PC-9 (cell line): ENCODE data around the gene VAV2. TPM values are rescaled to one million over a fixed set of nuclear protein-coding genes. Genes with fewer than 3 reads are reported as not detected.

Experiments
- BruUV-seq: library from RNA; stranded (reverse); fragments of 400-500 nt; replicated peaks from 2 replicates; lab custom pipeline; 2021; lab: Mats Ljungman, UMichigan
- CTCF ChIA-PET: fragments of 300-600 bp; sonication (Branson Sonifier 250); formaldehyde crosslinking; loops from one replicate; lab custom pipeline; 2022; ENCODE audit warnings: antibody characterized with exemption; lab: Charles Lee
- POLR2A ChIA-PET: fragments of 300-600 bp; sonication (Branson Sonifier 250); formaldehyde crosslinking; loops from one replicate; lab custom pipeline; 2022; ENCODE audit warnings: antibody characterized with exemption; ENCODE audit not compliant: unreplicated experiment; lab: Charles Lee
- DNase-seq, 2 experiments: peaks; one replicate each; pipeline versions ENCODE4 v3.0.0 to v3.0.0-alpha.2; 2015 to 2022; ENCODE audit warnings: mixed read lengths in 1 of 2
- H2AFZ ChIP-seq: fragments of 200-600 bp; sonication (generic); 2 replicates; pipeline ENCODE4 v1.8.1; 2017; ENCODE audit warnings: antibody characterized with exemption
- H3F3A ChIP-seq: fragments of 200-600 bp; sonication (generic); 2 replicates; pipeline ENCODE4 v1.8.1; 2017; ENCODE audit warnings: antibody characterized with exemption, mild to moderate bottlenecking, low read depth; ENCODE audit not compliant: insufficient read depth
- H3K27ac ChIP-seq: fragments of 200-600 bp; sonication (generic); 2 replicates; pipeline ENCODE4 v1.6.1; 2016; ENCODE audit warnings: mixed run types
- H3K27me3 ChIP-seq: fragments of 200-600 bp; sonication (generic); 2 replicates; pipeline ENCODE4 v1.6.1; 2016; ENCODE audit warnings: low read depth, mixed run types; ENCODE audit not compliant: insufficient read depth
- H3K36me3 ChIP-seq: fragments of 200-600 bp; sonication (generic); 2 replicates; pipeline ENCODE4 v1.6.1; 2016; ENCODE audit warnings: low read depth, mixed run types
- H3K4me1 ChIP-seq: fragments of 200-600 bp; sonication (generic); replicated peaks from 2 replicates; pipeline ENCODE4 v1.6.1; 2016; ENCODE audit warnings: mixed run types; ENCODE audit not compliant: insufficient read depth
- H3K4me2 ChIP-seq: fragments of 200-600 bp; sonication (generic); 2 replicates; pipeline ENCODE4 v1.6.1; 2017; ENCODE audit warnings: mixed run types
- H3K4me3 ChIP-seq: fragments of 200-600 bp; sonication (generic); 2 replicates; pipeline ENCODE4 v1.6.1; 2016; ENCODE audit warnings: mixed run types
- H3K79me2 ChIP-seq: fragments of 200-600 bp; sonication (generic); 2 replicates; pipeline ENCODE4 v1.6.1; 2017; ENCODE audit warnings: low read depth, mixed run types
- H3K9me2 ChIP-seq: fragments of 200-600 bp; sonication (generic); 2 replicates; pipeline ENCODE4 v1.8.1; 2017; ENCODE audit warnings: mild to moderate bottlenecking; ENCODE audit not compliant: insufficient read depth
- H3K9me3 ChIP-seq: fragments of 200-600 bp; sonication (generic); 2 replicates; pipeline ENCODE4 v1.8.1; 2016; ENCODE audit warnings: low read depth; ENCODE audit not compliant: insufficient read depth
- H4K20me1 ChIP-seq: fragments of 200-600 bp; sonication (generic); 2 replicates; pipeline ENCODE4 v1.8.1; 2017; ENCODE audit not compliant: insufficient read depth
- EZH2 ChIP-seq: fragments of 200-600 bp; sonication (generic); IDR thresholded peaks from 2 replicates; pipeline ENCODE4 v1.8.0; 2017; ENCODE audit warnings: antibody characterized with exemption, low read depth
- intact Hi-C: fragments of 100-400 bp; cut with micrococcal nuclease; formaldehyde crosslinking; loops from one replicate; pipeline ENCODE4 v1.10.0; 2022; ENCODE audit not compliant: unreplicated experiment
- total RNA-seq: library from RNA; stranded (reverse); gene quantifications from 2 replicates; pipeline ENCODE4 v1.2.3, GENCODE V29; 2021
- TF ChIP-seq, protein P1 (sequence below): fragments of 200-600 bp; sonication (generic); conservative IDR thresholded peaks from 2 replicates; pipeline ENCODE4 v1.6.1; 2017; ENCODE audit warnings: mixed run types, antibody characterized with exemption, mild to moderate bottlenecking, moderate library complexity

Gene VAV2
- total RNA-seq, 1 experiment from 2014 or later, result 36.5 TPM

DNA sequence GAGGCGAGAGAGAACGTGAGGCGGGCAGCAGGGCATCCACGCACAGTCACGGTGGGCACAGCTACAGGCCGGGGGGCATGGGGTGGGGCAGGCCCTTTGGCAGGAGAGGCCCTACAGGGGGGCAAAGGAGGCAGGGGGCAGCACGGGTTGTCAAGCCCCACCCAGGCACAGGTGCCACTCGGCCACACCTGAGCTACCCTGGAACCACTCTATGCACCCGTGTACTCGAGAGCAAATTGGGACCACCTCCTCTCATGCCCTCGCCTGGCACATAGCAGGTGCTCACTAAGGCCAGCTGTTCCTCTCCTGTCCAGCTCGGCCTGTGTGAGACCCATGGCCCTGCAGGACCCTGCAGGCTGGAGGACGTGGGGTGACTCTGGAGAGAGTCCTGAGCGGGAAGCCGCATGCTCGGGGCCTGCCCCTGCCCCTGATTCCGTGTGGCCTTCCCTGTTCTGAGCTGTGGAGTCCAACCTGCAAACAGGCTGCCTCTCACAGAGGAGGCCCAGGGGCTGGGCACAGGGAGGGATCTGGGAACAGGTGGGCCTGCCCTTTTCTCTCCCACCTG is 222.5 kb downstream of the VAV2 start:
- intact Hi-C loops, result no loop called here
- no peaks in the 10 kb centered on the region for H3K4me1 ChIP-seq
- H3K9me3 ChIP-seq, result peaks cover 5% of the 10 kb centered on the region
- H3K4me2 ChIP-seq, result no peak overlapping the region
- ChIA-PET CTCF (interaction anchor here (1.1 kb wide), 1 partner anchor 13 kb away, joined by 3 read pairs; no protein-coding TSS in a partner anchor), POLR2A (no interaction called here)
- H4K20me1 ChIP-seq, result no peaks in the 10 kb centered on the region
- H2AFZ ChIP-seq, result no peak overlapping the region
- TF ChIP-seq, protein P1, sequence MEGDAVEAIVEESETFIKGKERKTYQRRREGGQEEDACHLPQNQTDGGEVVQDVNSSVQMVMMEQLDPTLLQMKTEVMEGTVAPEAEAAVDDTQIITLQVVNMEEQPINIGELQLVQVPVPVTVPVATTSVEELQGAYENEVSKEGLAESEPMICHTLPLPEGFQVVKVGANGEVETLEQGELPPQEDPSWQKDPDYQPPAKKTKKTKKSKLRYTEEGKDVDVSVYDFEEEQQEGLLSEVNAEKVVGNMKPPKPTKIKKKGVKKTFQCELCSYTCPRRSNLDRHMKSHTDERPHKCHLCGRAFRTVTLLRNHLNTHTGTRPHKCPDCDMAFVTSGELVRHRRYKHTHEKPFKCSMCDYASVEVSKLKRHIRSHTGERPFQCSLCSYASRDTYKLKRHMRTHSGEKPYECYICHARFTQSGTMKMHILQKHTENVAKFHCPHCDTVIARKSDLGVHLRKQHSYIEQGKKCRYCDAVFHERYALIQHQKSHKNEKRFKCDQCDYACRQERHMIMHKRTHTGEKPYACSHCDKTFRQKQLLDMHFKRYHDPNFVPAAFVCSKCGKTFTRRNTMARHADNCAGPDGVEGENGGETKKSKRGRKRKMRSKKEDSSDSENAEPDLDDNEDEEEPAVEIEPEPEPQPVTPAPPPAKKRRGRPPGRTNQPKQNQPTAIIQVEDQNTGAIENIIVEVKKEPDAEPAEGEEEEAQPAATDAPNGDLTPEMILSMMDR, result no peak
- TF ChIP-seq EZH2, result no peak
- H3K9me2 ChIP-seq, result no peaks in the 10 kb centered on the region
- H3K4me3 ChIP-seq, result no peak overlapping the region
- no peak overlapping the region for H3K27ac ChIP-seq
- no peak for DNase-seq
- peaks cover 12% of the 10 kb centered on the region; the same call in 1 of the 2 replicates for H3K36me3 ChIP-seq
- H3K79me2 ChIP-seq, result no peaks in the 10 kb centered on the region
- BruUV-seq, result no TSS peak
- no peaks in the 10 kb centered on the region for H3K27me3 ChIP-seq
- H3F3A ChIP-seq, result no peaks in the 10 kb centered on the region; the same call in 1 of the 2 replicates

DNA sequence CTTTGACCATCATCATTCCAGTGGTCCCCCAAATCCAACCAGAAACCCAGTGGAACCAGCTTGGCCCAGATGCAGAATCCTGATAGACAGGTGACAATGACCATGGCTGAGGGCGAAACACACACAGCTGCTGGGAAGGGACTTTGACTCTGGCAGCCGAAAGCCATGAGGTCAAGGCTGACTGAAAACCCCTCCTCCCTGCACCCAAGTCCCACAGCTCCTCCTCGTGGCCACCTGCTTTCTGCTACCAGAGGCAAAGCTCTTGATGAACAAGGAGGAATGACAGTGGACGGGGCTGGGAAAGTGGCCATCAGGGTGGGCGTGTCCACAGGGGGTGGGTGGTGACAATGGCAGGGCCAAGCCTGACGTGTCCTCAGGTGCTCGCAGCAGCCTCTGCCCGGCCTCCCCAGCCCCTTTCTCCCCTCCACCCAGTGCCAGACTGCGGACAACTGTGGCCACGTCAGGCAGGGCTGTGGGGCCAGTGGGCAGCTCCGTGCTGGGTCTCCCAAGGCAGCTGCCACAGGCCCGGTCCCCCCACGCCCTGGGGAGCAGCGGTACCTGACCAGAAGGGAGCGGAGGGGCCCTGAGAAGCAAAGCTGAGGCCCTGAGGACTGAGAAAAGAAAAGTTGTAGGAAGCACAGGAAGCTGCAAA is 223.1 kb downstream of the VAV2 start:
- Histone ChIP-seq H3K79me2 (no peaks in the 10 kb centered on the region), H3K4me2 (no peak overlapping the region), H3K9me2 (no peaks in the 10 kb centered on the region), H3K4me3 (no peak overlapping the region), H3K36me3 (0 out of 2 replicates have a peak, but pooled peaks cover 6% of the 10 kb centered on the region), H3F3A (no peaks in the 10 kb centered on the region; the same call in 1 of the 2 replicates), H2AFZ (no peak overlapping the region), H3K27ac (no peak overlapping the region), H3K4me1 (no peaks in the 10 kb centered on the region), H3K27me3 (no peaks in the 10 kb centered on the region), H4K20me1 (no peaks in the 10 kb centered on the region), H3K9me3 (peaks cover 5% of the 10 kb centered on the region; the same call in 1 of the 2 replicates)
- ChIA-PET CTCF (interaction anchor here (1.1 kb wide), 1 partner anchor 13 kb away, joined by 3 read pairs; no protein-coding TSS in a partner anchor), POLR2A (no interaction called here)
- intact Hi-C loops, result no loop called here
- BruUV-seq, result no TSS peak
- TF ChIP-seq, protein P1, result no peak
- TF ChIP-seq EZH2, result no peak
- DNase-seq, result no peak

DNA sequence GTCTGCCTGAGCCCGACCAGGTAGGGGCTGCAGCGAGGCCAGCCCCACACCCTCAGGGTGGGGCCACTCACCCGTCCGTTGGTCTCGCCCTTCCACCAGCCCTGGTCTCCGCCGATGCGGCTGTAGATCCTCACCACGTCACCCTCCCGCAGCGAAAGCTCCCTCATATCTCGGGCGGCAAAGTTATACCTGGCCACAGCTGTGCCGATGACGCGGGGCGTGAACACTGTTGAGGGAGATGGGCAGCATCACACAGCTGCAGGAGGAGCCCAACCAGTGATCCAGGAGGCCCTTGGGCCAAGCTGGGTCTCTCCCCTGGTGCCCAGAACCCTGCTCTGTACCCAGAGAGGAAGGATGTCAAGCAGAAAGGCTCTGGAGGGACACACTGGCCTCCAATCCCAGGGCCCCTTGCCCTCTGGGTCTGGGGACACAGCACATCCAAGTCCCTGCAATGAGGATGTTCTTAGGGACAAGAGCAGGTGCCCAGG is 223.7 kb downstream of the VAV2 start:
- TF ChIP-seq, protein P1, result no peak
- TF ChIP-seq EZH2, result no peak
- no peaks in the 10 kb centered on the region for H3K9me2 ChIP-seq
- no peaks in the 10 kb centered on the region for H3K4me1 ChIP-seq
- H4K20me1 ChIP-seq, result no peaks in the 10 kb centered on the region
- no peaks in the 10 kb centered on the region for H3K79me2 ChIP-seq
- no peak overlapping the region for H2AFZ ChIP-seq
- ChIA-PET CTCF (no interaction called here), POLR2A (no interaction called here)
- H3K36me3 ChIP-seq, result 0 out of 2 replicates have a peak, but pooled peaks cover 10% of the 10 kb centered on the region
- intact Hi-C loops, result no loop called here
- H3F3A ChIP-seq, result no peaks in the 10 kb centered on the region; the same call in 1 of the 2 replicates
- H3K9me3 ChIP-seq, result peaks cover 5% of the 10 kb centered on the region; the same call in 1 of the 2 replicates
- H3K27me3 ChIP-seq, result no peaks in the 10 kb centered on the region
- DNase-seq, result no peak
- BruUV-seq, result no TSS peak
- H3K27ac ChIP-seq, result no peak overlapping the region
- H3K4me3 ChIP-seq, result no peak overlapping the region
- no peak overlapping the region for H3K4me2 ChIP-seq
